H1 (cell line): Measurements from ENCODE around the gene CDK9. TPM values are rescaled to one million over a fixed set of nuclear protein-coding genes. Genes with fewer than 3 reads are reported as not detected.

Source experiments
- CTCF ChIA-PET: fragments of 300-600 bp; sonication (Branson Sonifier 250); formaldehyde crosslinking; loops from one replicate; lab custom pipeline; 2021; ENCODE audit not compliant: partially characterized antibody; lab: Charles Lee
- POLR2A ChIA-PET: fragments of 300-600 bp; sonication (Branson Sonifier 250); formaldehyde crosslinking; loops from one replicate; lab custom pipeline; 2021; ENCODE audit warnings: inconsistent platforms; ENCODE audit not compliant: partially characterized antibody; lab: Charles Lee
- DNase-seq, 2 experiments: peaks; one replicate each; pipeline versions ENCODE4 v3.0.0 to v3.0.0-alpha.2; 2010 to 2022; ENCODE audit warnings: low spot score in 2 of 2, low read depth in 1 of 2, mixed read lengths in 1 of 2
- FAIRE-seq: peaks from 2 replicates; lab custom pipeline; 2011; peaks lifted over from hg19 to GRCh38; lab: Jason Lieb, UNC
- H2AFZ ChIP-seq: 2 replicates; pipeline ENCODE4 v1.8.1; 2012; ENCODE audit warnings: low read length, inconsistent platforms
- H2AK5ac ChIP-seq: 2 replicates; pipeline ENCODE4 v1.6.1; 2013; ENCODE audit warnings: low read depth, low read length
- H2BK120ac ChIP-seq: replicated peaks from 2 replicates; pipeline ENCODE3; 2013; ENCODE audit warnings: low read depth, low read length, inconsistent platforms
- H2BK12ac ChIP-seq: 2 replicates; pipeline ENCODE4 v1.6.1; 2013; ENCODE audit warnings: low read depth, low read length
- H2BK15ac ChIP-seq: 2 replicates; pipeline ENCODE4 v1.6.1; 2013; ENCODE audit warnings: low read length
- H2BK20ac ChIP-seq: 2 replicates; pipeline ENCODE4 v1.6.1; 2013; ENCODE audit warnings: low read length
- H2BK5ac ChIP-seq: 2 replicates; pipeline ENCODE4 v1.6.1; 2013; ENCODE audit warnings: low read depth, low read length
- H3K14ac ChIP-seq: 2 replicates; pipeline ENCODE4 v1.6.1; 2013; ENCODE audit warnings: inconsistent platforms; ENCODE audit not compliant: insufficient read length
- H3K18ac ChIP-seq: 2 replicates; pipeline ENCODE4 v1.6.1; 2013; ENCODE audit warnings: low read length; ENCODE audit errors: extremely low read depth
- H3K23ac ChIP-seq: 2 replicates; pipeline ENCODE4 v1.6.1; 2013; ENCODE audit warnings: inconsistent platforms; ENCODE audit not compliant: insufficient read length
- H3K23me2 ChIP-seq: 2 replicates; pipeline ENCODE4 v1.6.1; 2013; ENCODE audit warnings: low read depth, low read length
- H3K27ac ChIP-seq: 2 replicates; pipeline ENCODE4 v1.6.1; 2011; ENCODE audit warnings: low read depth, low read length, inconsistent platforms
- H3K27me3 ChIP-seq, 4 experiments: replicated peaks in 1 of 4; 1 replicate in 1 of 4; 2 replicates in 3 of 4; pipeline versions ENCODE4 v1.6.1 to v1.8.1; 2011 to 2013; ENCODE audit warnings: low read length in 3 of 4, mild to moderate bottlenecking in 3 of 4, inconsistent platforms in 2 of 4, mixed read lengths in 2 of 4, moderate library complexity in 1 of 4; ENCODE audit not compliant: control insufficient read depth in 3 of 4, insufficient read depth in 3 of 4; ENCODE audit errors: extremely low read depth in 1 of 4
- H3K36me3 ChIP-seq, 4 experiments: 2 replicates each; pipeline versions ENCODE4 v1.6.1 to v1.8.1; 2011 to 2013; ENCODE audit warnings: mild to moderate bottlenecking in 4 of 4, low read length in 3 of 4, moderate library complexity in 2 of 4, control low read depth in 1 of 4, inconsistent platforms in 1 of 4; ENCODE audit not compliant: insufficient read depth in 4 of 4, control insufficient read depth in 2 of 4
- H3K4ac ChIP-seq: replicated peaks from 2 replicates; pipeline ENCODE3; 2013; ENCODE audit warnings: low read length, low read depth, mixed read lengths, inconsistent platforms; ENCODE audit not compliant: insufficient read length
- H3K4me1 ChIP-seq, 4 experiments: replicated peaks in 1 of 4; 1 replicate in 1 of 4; 2 replicates in 3 of 4; pipeline versions ENCODE4 v1.6.1 to v1.8.1; 2011 to 2013; ENCODE audit warnings: low read length in 3 of 4, inconsistent platforms in 2 of 4, mixed read lengths in 1 of 4; ENCODE audit not compliant: insufficient read depth in 4 of 4, control insufficient read depth in 3 of 4
- H3K4me2 ChIP-seq, 2 experiments: 2 replicates each; pipeline versions ENCODE4 v1.6.1 to v1.8.1; 2011 to 2013; ENCODE audit warnings: low read depth in 2 of 2, low read length in 2 of 2, control low read depth in 1 of 2, inconsistent platforms in 1 of 2, mild to moderate bottlenecking in 1 of 2; ENCODE audit not compliant: insufficient read depth in 1 of 2
- H3K4me3 ChIP-seq, 4 experiments: fragments of 200-600, 300-600 bp in 1 of 4; sonication (generic), shearing (Covaris generic), sonication (Bioruptor Twin) in 1 of 4; 2 replicates each; pipeline versions ENCODE4 v1.5.1 to v1.8.1; 2011 to 2016; ENCODE audit warnings: low read length in 4 of 4, low read depth in 3 of 4, control low read depth in 2 of 4, inconsistent platforms in 2 of 4, mild to moderate bottlenecking in 2 of 4, mixed read lengths in 1 of 4, moderate library complexity in 1 of 4; ENCODE audit not compliant: insufficient read depth in 2 of 4; ENCODE audit errors: extremely low read depth in 1 of 4
- H3K56ac ChIP-seq: replicated peaks from 2 replicates; pipeline ENCODE3; 2013; ENCODE audit warnings: low read depth, mild to moderate bottlenecking, mixed read lengths, low read length, inconsistent platforms; ENCODE audit not compliant: insufficient read length
- H3K79me1 ChIP-seq: 2 replicates; pipeline ENCODE4 v1.6.1; 2013; ENCODE audit warnings: low read depth, low read length, control low read depth
- H3K79me2 ChIP-seq, 2 experiments: 2 replicates each; pipeline versions ENCODE4 v1.6.1 to v1.8.1; 2012 to 2013; ENCODE audit warnings: low read length in 2 of 2, mild to moderate bottlenecking in 2 of 2, inconsistent platforms in 1 of 2; ENCODE audit not compliant: insufficient read depth in 2 of 2, control insufficient read depth in 1 of 2
- H3K9ac ChIP-seq, 4 experiments: replicated peaks in 1 of 4; 1 replicate in 1 of 4; 2 replicates in 3 of 4; pipeline versions ENCODE4 v1.6.1 to v1.8.1; 2011 to 2013; ENCODE audit warnings: low read depth in 3 of 4, low read length in 3 of 4, control low read depth in 2 of 4, mild to moderate bottlenecking in 2 of 4, moderate library complexity in 2 of 4, inconsistent platforms in 1 of 4; ENCODE audit errors: extremely low read depth in 1 of 4
- H3K9me3 ChIP-seq, 2 experiments: 2 replicates each; pipeline versions ENCODE4 v1.6.1 to v1.8.1; 2012 to 2013; ENCODE audit warnings: mild to moderate bottlenecking in 2 of 2, moderate library complexity in 2 of 2, control low read depth in 1 of 2, inconsistent platforms in 1 of 2, low read depth in 1 of 2, low read length in 1 of 2, mixed read lengths in 1 of 2; ENCODE audit not compliant: insufficient read depth in 2 of 2
- H4K20me1 ChIP-seq, 2 experiments: replicated peaks in 1 of 2; 2 replicates each; pipeline versions ENCODE3 to v1.8.1; 2011 to 2013; ENCODE audit warnings: inconsistent platforms in 2 of 2, low read length in 2 of 2, mild to moderate bottlenecking in 1 of 2; ENCODE audit not compliant: insufficient read depth in 2 of 2, control insufficient read depth in 1 of 2
- H4K5ac ChIP-seq: 2 replicates; pipeline ENCODE4 v1.6.1; 2013; ENCODE audit warnings: low read length, low read depth, mixed read lengths, inconsistent platforms; ENCODE audit not compliant: insufficient read length
- H4K8ac ChIP-seq: 2 replicates; pipeline ENCODE4 v1.8.0; 2013; ENCODE audit warnings: mild to moderate bottlenecking, moderate library complexity, low read length, inconsistent platforms; ENCODE audit not compliant: insufficient read depth; ENCODE audit errors: extremely low read depth
- H4K91ac ChIP-seq: replicated peaks from 2 replicates; pipeline ENCODE3; 2013; ENCODE audit warnings: low read length, mixed read lengths, inconsistent platforms; ENCODE audit not compliant: insufficient read length
- ATF2 ChIP-seq: IDR thresholded peaks from 2 replicates; pipeline ENCODE4 v1.6.1; 2012; ENCODE audit warnings: low read length, inconsistent platforms
- ATF3 ChIP-seq: IDR thresholded peaks from 2 replicates; pipeline ENCODE4 v1.6.1; 2011; ENCODE audit warnings: low read depth, mild to moderate bottlenecking, low read length; ENCODE audit not compliant: insufficient read depth
- BACH1 ChIP-seq: IDR thresholded peaks from 2 replicates; pipeline ENCODE4 v1.6.1; 2012; ENCODE audit warnings: low read length, improper control_type of control experiment
- CHD2 ChIP-seq: IDR thresholded peaks from 2 replicates; pipeline ENCODE4 v1.6.1; 2012; ENCODE audit warnings: low read length, improper control_type of control experiment
- KDM1A ChIP-seq: fragments of 200-600, 300-600 bp; sonication (generic); IDR thresholded peaks from 2 replicates; pipeline ENCODE4 v1.7.1; 2016; ENCODE audit warnings: mild to moderate bottlenecking, low read length, borderline replicate concordance
- POU5F1 ChIP-seq: IDR thresholded peaks from 2 replicates; pipeline ENCODE4 v1.6.1; 2011; ENCODE audit warnings: low read depth, mild to moderate bottlenecking, low read length, moderate library complexity
- RNF2 ChIP-seq: fragments of 200-900, 300-1000 bp; sonication (generic); IDR thresholded peaks from 2 replicates; pipeline ENCODE4 v1.7.1; 2016; ENCODE audit warnings: borderline replicate concordance, low read depth, mild to moderate bottlenecking, antibody characterized with exemption, low read length; ENCODE audit not compliant: poor library complexity, severe bottlenecking; ENCODE audit errors: missing control alignments
- WGBS, 2 experiments: shearing (Covaris generic) in 1 of 2; methylation state at CpG; one replicate each; pipeline versions ENCODE4 v1.1.6 to v1.1.7; 2013 to 2015; ENCODE audit warnings: low lambda C conversion rate in 2 of 2, mixed read lengths in 2 of 2, inconsistent platforms in 1 of 2, low coverage in 1 of 2, missing lambda C conversion rate in 1 of 2; ENCODE audit not compliant: insufficient replicate concordance in 2 of 2, insufficient coverage in 1 of 2, insufficient read length in 1 of 2; ENCODE audit errors: extremely low coverage in 1 of 2, missing lambda C conversion rate in 1 of 2; 5-methylcytosine and 5-hydroxymethylcytosine counted together
- polyA plus RNA-seq, 7 experiments: library from polyadenylated mRNA; depleted of rRNA in 3 of 7; stranded (reverse) in 5 of 7; unstranded in 2 of 7; fragments of >200 nt in 5 of 7; fragments of 200-250 nt in 2 of 7; gene quantifications; 1 replicate in 5 of 7; 2 replicates in 1 of 7; 4 replicates in 1 of 7; pipeline versions ENCODE4 v1.2.1 to v1.2.3, GENCODE V29; 2011 to 2013; ENCODE audit warnings: missing spikeins in 2 of 7, mixed read lengths in 2 of 7
- total RNA-seq: library from RNA; stranded (reverse); fragmentation: NEBNext Ultra II Directional; extraction: Animal tissue kit (Norgen Biotek cat#: 25700); gene quantifications from 2 replicates; pipeline ENCODE4 v1.2.1, GENCODE V29; 2021

Gene CDK9
- total and polyA plus RNA-seq, 2 of the 8 experiments (the other 6 are each of a cell fraction or from before 2014, with no cell fraction given): 69.1 to 87.5 TPM

- peaks cover 19 to 27% of the 10 kb centered on the region in 2 experiments for H4K20me1 ChIP-seq
- FAIRE-seq: no peak
- H2AK5ac ChIP-seq: no peak overlapping the region
- H2BK12ac ChIP-seq: no peak overlapping the region
- peak overlapping the region; percentile 84 for H4K5ac ChIP-seq
- peak overlapping the region in 2 of 4 experiments; percentile 32 to 73; a peak in 1 of 7 replicates for H3K9ac ChIP-seq
- peaks cover 3 to 34% of the 10 kb centered on the region in 2 experiments; a peak in 2 of 4 replicates for H3K79me2 ChIP-seq
- peak overlapping the region in 1 of 2 experiments; percentile 66; a peak in 3 of 4 replicates for H3K4me2 ChIP-seq
- no peak overlapping the region for H2BK15ac ChIP-seq
- H3K79me1 ChIP-seq: peaks cover 10% of the 10 kb centered on the region
- no peaks in the 10 kb centered on the region for H3K23me2 ChIP-seq
- H4K8ac ChIP-seq: no peak overlapping the region; the same call in 1 of the 2 replicates
- no peak overlapping the region for H3K56ac ChIP-seq
- H3K4ac ChIP-seq: no peak overlapping the region
- peak overlapping the region; percentile 62; the same call in 1 of the 2 replicates for H3K27ac ChIP-seq
- peaks cover 0 to 6% (median 3%) of the 10 kb centered on the region in 4 experiments; a peak in 4 of 7 replicates for H3K4me1 ChIP-seq
- H2BK5ac ChIP-seq: peak overlapping the region; percentile 60
- no peak overlapping the region for H2BK120ac ChIP-seq
- no peak overlapping the region for H3K23ac ChIP-seq
- ChIA-PET POLR2A (interaction anchor here (0.7 to 10.2 kb wide), 18 partner anchors 9 to 177 kb away, joined by 3 to 140 read pairs (median 4); partner anchors contain the start of gene FPGS), CTCF (interaction anchor here (0.5 to 16.2 kb wide), 34 partner anchors 9 to 553 kb away, joined by 3 to 227 read pairs (median 4); partner anchors contain the start of genes FPGS, ST6GALNAC4 and TOR2A)
- H4K91ac ChIP-seq: no peak overlapping the region
- no peak overlapping the region for H2AFZ ChIP-seq
- peak overlapping the region; percentile 43 to 100 (median 57) for H3K4me3 ChIP-seq
- peaks cover 26 to 32% (median 31%) of the 10 kb centered on the region in 4 experiments for H3K36me3 ChIP-seq
- WGBS, 2 experiments: 4% methylated on average over 27 of the region's 123 CpGs; no CpG with 5 or more reads in 1 of the 2 experiments
- H2BK20ac ChIP-seq: no peak overlapping the region
- H3K14ac ChIP-seq: no peak overlapping the region
- H3K27me3 ChIP-seq: no peaks in the 10 kb centered on the region
- H3K18ac ChIP-seq: peak overlapping the region; percentile 90; the same call in 1 of the 2 replicates
- peak in 1 of 2 experiments; percentile 95 for DNase-seq
- H3K9me3 ChIP-seq: no peaks in the 10 kb centered on the region
- TF ChIP-seq KDM1A (0 out of 2 replicates have a peak, but pooled peaks have one; percentile 5), RNF2 (no peak), POU5F1 (no peak), ATF3 (0 out of 2 replicates have a peak, but pooled peaks have one; percentile 11), ATF2 (0 out of 2 replicates have a peak, but pooled peaks have one; percentile 17), BACH1 (no peak), CHD2 (no peak; the same call in 1 of the 2 replicates)
Measured at GRCh38 chr9:127785023-127785932, 556 bp upstream of the CDK9 start.
